K562 (cell line): Measurements from ENCODE around the gene DNAH1. TPM values are rescaled to one million over a fixed set of nuclear protein-coding genes. Genes with fewer than 3 reads are reported as not detected.
A peak's percentile ranks its signal among the peaks of the same experiment; 100 is the strongest.

Source experiments
- ATAC-seq: fragments of 200-7000 bp; cut with Tn5 transposase; 3 replicates; pipeline ENCODE4 v1.9.1; 2020; ENCODE audit warnings: moderate library complexity
- BruUV-seq: library from RNA; stranded (reverse); fragments of 400-500 nt; replicated peaks from 2 replicates; lab custom pipeline; 2021; lab: Mats Ljungman, UMichigan
- CTCF ChIA-PET: fragments of 300-600 bp; formaldehyde crosslinking; extraction: SDS; loops from one replicate; lab custom pipeline; 2021; ENCODE audit warnings: low intra/inter-chr PET ratio; lab: Yijun Ruan, JAX
- POLR2A ChIA-PET: fragments of 300-600, 350-650 bp; sonication (Branson Sonifier 250); formaldehyde crosslinking; extraction: SDS; loops from one replicate; lab custom pipeline; 2021; ENCODE audit warnings: antibody characterized with exemption, inconsistent platforms; lab: Yijun Ruan, JAX
- DNase-seq, 4 experiments: peaks; one replicate each; pipeline versions ENCODE4 v3.0.0 to v3.0.0-alpha.2; 2011 to 2018; ENCODE audit warnings: low spot score in 3 of 4, mixed read lengths in 3 of 4; ENCODE audit errors: extremely low read depth in 1 of 4
- FAIRE-seq: peaks from 2 replicates; lab custom pipeline; 2011; peaks lifted over from hg19 to GRCh38; lab: Jason Lieb, UNC
- H2AFZ ChIP-seq: 2 replicates; pipeline ENCODE4 v1.6.0; 2011; ENCODE audit warnings: low read depth, low read length, control low read depth, inconsistent platforms
- H3K27ac ChIP-seq: fragments of 200-600 bp; 3 replicates; pipeline ENCODE4 v1.8.0; 2011; ENCODE audit warnings: low read depth, mild to moderate bottlenecking, control low read depth, inconsistent platforms, low read length, moderate library complexity, mixed read lengths; ENCODE audit errors: extremely low read depth
- H3K27me3 ChIP-seq, 2 experiments: fragments of 300-600 bp in 1 of 2; 2 replicates in 1 of 2; 3 replicates in 1 of 2; pipeline versions ENCODE4 v1.6.0 to v1.8.0; 2011; ENCODE audit warnings: inconsistent platforms in 2 of 2, low read length in 2 of 2, mild to moderate bottlenecking in 1 of 2, mixed read lengths in 1 of 2, moderate library complexity in 1 of 2; ENCODE audit not compliant: control insufficient read depth in 2 of 2, insufficient read depth in 2 of 2
- H3K36me3 ChIP-seq: fragments of 300-600 bp; 3 replicates; pipeline ENCODE4 v1.8.0; 2011; ENCODE audit warnings: mild to moderate bottlenecking, low read length, inconsistent platforms; ENCODE audit not compliant: control insufficient read depth, insufficient read depth
- H3K4me1 ChIP-seq, 2 experiments: fragments of 200-600 bp in 1 of 2; replicated peaks in 1 of 2; 2 replicates in 1 of 2; 3 replicates in 1 of 2; pipeline versions ENCODE4 v1.5.1 to v1.8.0; 2011; ENCODE audit warnings: inconsistent platforms in 2 of 2, low read length in 2 of 2, mild to moderate bottlenecking in 1 of 2, mixed read lengths in 1 of 2, moderate library complexity in 1 of 2; ENCODE audit not compliant: control insufficient read depth in 2 of 2, insufficient read depth in 2 of 2
- H3K4me2 ChIP-seq: 2 replicates; pipeline ENCODE4 v1.6.1; 2011; ENCODE audit warnings: low read length, control low read depth, inconsistent platforms, mixed read lengths; ENCODE audit not compliant: insufficient read depth
- H3K4me3 ChIP-seq: fragments of 200-600 bp; sonication (generic), shearing (Covaris generic); 2 replicates; pipeline ENCODE4 v1.5.1; 2016; ENCODE audit warnings: control low read depth, inconsistent platforms
- H3K79me2 ChIP-seq: fragments of 200-600 bp; 3 replicates; pipeline ENCODE4 v1.8.0; 2011; ENCODE audit warnings: low read length, inconsistent platforms; ENCODE audit not compliant: control insufficient read depth, insufficient read depth
- H3K9ac ChIP-seq, 2 experiments: 2 replicates each; pipeline versions ENCODE4 v1.6.0 to v1.6.1; 2011; ENCODE audit warnings: low read depth in 2 of 2, low read length in 2 of 2, control low read depth in 1 of 2, inconsistent platforms in 1 of 2, mild to moderate bottlenecking in 1 of 2, mixed read lengths in 1 of 2; ENCODE audit not compliant: insufficient read depth in 1 of 2
- H3K9me1 ChIP-seq: one replicate; pipeline ENCODE4 v1.6.0; 2011; ENCODE audit warnings: inconsistent platforms, mild to moderate bottlenecking, low read length, moderate library complexity; ENCODE audit not compliant: control insufficient read depth, insufficient read depth
- H3K9me3 ChIP-seq: replicated peaks from 2 replicates; pipeline ENCODE4 v1.5.1; 2011; ENCODE audit warnings: low read depth, low read length, inconsistent platforms; ENCODE audit not compliant: control insufficient read depth, insufficient read depth
- H4K20me1 ChIP-seq: replicated peaks from 2 replicates; pipeline ENCODE4 v1.6.1; 2011; ENCODE audit warnings: low read length, inconsistent platforms, mixed read lengths; ENCODE audit not compliant: control insufficient read depth, insufficient read depth
- ARHGAP35 ChIP-seq: fragments of 450-650 bp; IDR thresholded peaks from 2 replicates; pipeline ENCODE4 v1.6.1; 2018; ENCODE audit not compliant: partially characterized antibody
- CEBPB ChIP-seq: fragments of 450-650 bp; IDR thresholded peaks from 2 replicates; pipeline ENCODE4 v1.6.1; 2016; ENCODE audit warnings: missing genetic modification characterization, missing compliant biosample characterization
- HMGN3 ChIP-seq: IDR thresholded peaks from 2 replicates; pipeline ENCODE4 v1.6.1; 2011; ENCODE audit warnings: borderline replicate concordance, low read depth, mild to moderate bottlenecking, mixed read lengths, low read length; ENCODE audit not compliant: insufficient read length; ENCODE audit errors: extremely low read depth
- HNRNPUL1 ChIP-seq: fragments of 200-400 bp; formaldehyde crosslinking; IDR thresholded peaks from 2 replicates; pipeline ENCODE4 v1.6.1; 2017; ENCODE audit warnings: low read length
- IFI16 ChIP-seq: fragments of 250-450 bp; sonication (Bioruptor Pico); IDR thresholded peaks from 2 replicates; pipeline ENCODE4 v2.1.2; 2022; ENCODE audit warnings: mild to moderate bottlenecking, inconsistent platforms
- SAFB2 ChIP-seq: fragments of 200-400 bp; formaldehyde crosslinking; IDR thresholded peaks from 2 replicates; pipeline ENCODE4 v1.6.1; 2018; ENCODE audit warnings: borderline replicate concordance, low read length, low read depth, moderate library complexity; ENCODE audit not compliant: severe bottlenecking
- TCFL5 ChIP-seq: fragments of 250-450 bp; sonication (Bioruptor Pico); conservative IDR thresholded peaks from 2 replicates; pipeline ENCODE4 v1.6.1; 2021; ENCODE audit warnings: mild to moderate bottlenecking, moderate library complexity, matching md5 sums
- ZBED1 ChIP-seq: IDR thresholded peaks from 2 replicates; pipeline ENCODE4 v1.6.1; 2014
- ZBTB9 ChIP-seq: fragments of 450-650 bp; formaldehyde crosslinking; IDR thresholded peaks from 2 replicates; pipeline ENCODE4 v1.4.0; 2020; ENCODE audit warnings: mild to moderate bottlenecking, moderate library complexity
- WGBS: fragments of 100-300 bp; shearing (Covaris generic); methylation state at CpG from one replicate; pipeline ENCODE4 v1.1.6; 2016; ENCODE audit warnings: low coverage, mixed read lengths; ENCODE audit not compliant: insufficient coverage; ENCODE audit errors: missing lambda C conversion rate; 5-methylcytosine and 5-hydroxymethylcytosine counted together
- in situ Hi-C: fragments of 300-500 bp; cut with MboI; formaldehyde crosslinking; loops from 4 replicates; pipeline ENCODE4 v1.15.0; 2018; ENCODE audit warnings: inconsistent platforms, mixed read lengths
- intact Hi-C: fragments of 100-400 bp; cut with micrococcal nuclease; formaldehyde crosslinking; loops from 2 replicates; pipeline ENCODE4 v1.14.2; 2022
- polyA plus RNA-seq, 8 experiments: library from polyadenylated mRNA; depleted of rRNA in 4 of 8; stranded (reverse) in 5 of 8; unstranded in 3 of 8; fragments of >200 nt; fragmentation: Nextera tagmentation in 2 of 8; fragmentation: Illumina TruSeq in 1 of 8; extraction: Ambion mirVana in 2 of 8; extraction: Trizol in 1 of 8; gene quantifications; 2 replicates each; pipeline versions ENCODE4 v1.2.1 to v1.2.3, GENCODE V29; 2011 to 2014; ENCODE audit warnings: inconsistent platforms in 1 of 8, missing spikeins in 1 of 8
- total RNA-seq, 7 experiments: library from RNA; depleted of rRNA in 6 of 7; stranded (reverse); fragments of >200 nt in 6 of 7; fragmentation: Illumina TruSeq in 2 of 7; extraction: Trizol in 2 of 7; gene quantifications; 2 replicates each; pipeline versions ENCODE4 v1.2.1 to v1.2.3, GENCODE V29; 2011 to 2021; ENCODE audit warnings: low replicate concordance in 1 of 7
- TF ChIP-seq, protein P1 (sequence below): sonication (generic); formaldehyde crosslinking; IDR thresholded peaks from 2 replicates; pipeline ENCODE4 v1.8.0; 2023; ENCODE audit warnings: mild to moderate bottlenecking, missing genetic modification reagents
- TF ChIP-seq, protein P2 (sequence below): sonication (generic); formaldehyde crosslinking; IDR thresholded peaks from 2 replicates; pipeline ENCODE4 v1.8.1; 2022; ENCODE audit warnings: missing genetic modification reagents
- TF ChIP-seq, protein P3 (sequence below): fragments of 200-800 bp; sonication (Bioruptor generic); IDR thresholded peaks from 2 replicates; pipeline ENCODE4 v1.6.1; 2017; ENCODE audit warnings: missing genetic modification characterization, missing compliant biosample characterization

The DNAH1 gene
- total and polyA plus RNA-seq, 9 of the 15 experiments (the other 6 are each of a cell fraction or from before 2014, with no cell fraction given): 0.04 to 0.84 (median 0.50) TPM

DNA sequence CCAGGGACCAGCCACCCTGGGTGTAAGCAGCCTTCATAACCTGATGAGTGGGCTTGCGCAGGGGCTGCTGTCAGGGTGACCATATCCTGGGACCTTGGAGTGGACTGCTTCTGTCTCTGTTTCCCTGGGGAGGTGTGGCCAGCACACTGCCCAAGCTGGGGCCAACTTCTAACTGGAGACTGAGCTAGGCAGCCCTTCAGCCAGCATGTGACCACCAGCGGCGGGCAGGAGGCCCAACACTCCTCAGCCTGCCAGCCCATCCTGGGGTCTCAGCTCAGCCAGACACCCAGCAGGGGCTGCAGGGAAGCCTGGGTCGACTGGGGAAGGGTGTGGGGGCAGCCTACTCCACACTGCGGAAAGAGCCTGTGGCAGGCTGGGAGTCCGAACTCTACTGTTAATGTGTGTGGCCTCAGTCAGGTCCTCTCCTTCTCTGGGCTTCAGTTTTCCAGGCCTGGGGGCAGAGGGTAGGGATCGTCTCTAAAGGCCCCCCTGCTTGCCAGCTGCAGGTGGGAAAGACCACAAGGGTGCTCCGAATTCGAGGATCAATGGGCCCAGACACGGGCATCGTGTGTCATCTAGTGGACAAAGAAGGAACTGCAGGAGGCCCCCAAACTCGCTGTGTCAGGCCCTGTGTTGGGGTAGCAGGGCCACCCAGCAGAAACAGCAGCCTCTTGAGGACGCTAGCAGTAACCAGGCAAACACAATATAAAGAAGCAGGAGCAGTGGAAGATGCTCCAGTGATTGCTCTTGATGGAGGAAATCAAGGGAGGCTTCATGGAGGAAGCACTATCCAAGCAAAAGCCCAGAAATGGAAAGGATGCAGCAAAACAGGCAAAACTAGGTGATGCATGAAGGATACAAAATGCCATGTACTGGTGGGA lies 130.8 kb downstream of the DNAH1 start:
- intact Hi-C loops (loop anchor here (1.0 to 5.0 kb wide), 5 partner anchors 19 to 445 kb away; no protein-coding TSS in a partner anchor), in situ Hi-C loops (loop anchor here (10.0 kb wide), 1 partner anchor 152 kb away; no protein-coding TSS in a partner anchor)
- Histone ChIP-seq H3K79me2 (no peaks in the 10 kb centered on the region), H3K9ac (no peak overlapping the region), H3K9me1 (no peaks in the 10 kb centered on the region), H3K27ac (no peak overlapping the region), H3K4me1 (peaks cover 0 to 36% of the 10 kb centered on the region in 2 experiments; a peak in 2 of 5 replicates), H3K27me3 (peaks cover 0 to 4% of the 10 kb centered on the region in 2 experiments; a peak in 1 of 5 replicates), H3K9me3 (no peaks in the 10 kb centered on the region), H3K4me2 (no peak overlapping the region), H3K36me3 (no peaks in the 10 kb centered on the region), H2AFZ (0 out of 2 replicates have a peak overlapping the region, but pooled peaks have one; percentile 23), H3K4me3 (no peak overlapping the region), H4K20me1 (no peaks in the 10 kb centered on the region)
- FAIRE-seq: peak; percentile 88
- ATAC-seq: peak; percentile 77
- BruUV-seq: no TSS peak
- 35% methylated on average over 12 of the region's 13 CpGs for WGBS
- ChIA-PET POLR2A (interaction anchor here (0.6 to 1.3 kb wide), 2 partner anchors 34 to 78 kb away, joined by 3 read pairs; no protein-coding TSS in a partner anchor), CTCF (interaction anchor here (0.9 to 2.2 kb wide), 4 partner anchors 19 to 203 kb away, joined by 3 to 7 read pairs (median 6); no protein-coding TSS in a partner anchor)
- DNase-seq: peak; percentile 62 to 75 (median 68)
- TF ChIP-seq ZBED1 (no peak), HMGN3 (no peak), IFI16 (CRISPR knock-in tag) (no peak), TCFL5 (CRISPR knock-in tag) (no peak), CEBPB (tag) (no peak), SAFB2 (no peak), ZBTB9 (no peak), ARHGAP35 (no peak), HNRNPUL1 (no peak)
- TF ChIP-seq, protein P1, sequence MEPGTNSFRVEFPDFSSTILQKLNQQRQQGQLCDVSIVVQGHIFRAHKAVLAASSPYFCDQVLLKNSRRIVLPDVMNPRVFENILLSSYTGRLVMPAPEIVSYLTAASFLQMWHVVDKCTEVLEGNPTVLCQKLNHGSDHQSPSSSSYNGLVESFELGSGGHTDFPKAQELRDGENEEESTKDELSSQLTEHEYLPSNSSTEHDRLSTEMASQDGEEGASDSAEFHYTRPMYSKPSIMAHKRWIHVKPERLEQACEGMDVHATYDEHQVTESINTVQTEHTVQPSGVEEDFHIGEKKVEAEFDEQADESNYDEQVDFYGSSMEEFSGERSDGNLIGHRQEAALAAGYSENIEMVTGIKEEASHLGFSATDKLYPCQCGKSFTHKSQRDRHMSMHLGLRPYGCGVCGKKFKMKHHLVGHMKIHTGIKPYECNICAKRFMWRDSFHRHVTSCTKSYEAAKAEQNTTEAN (CRISPR knock-in tag): no peak
- TF ChIP-seq, protein P2, sequence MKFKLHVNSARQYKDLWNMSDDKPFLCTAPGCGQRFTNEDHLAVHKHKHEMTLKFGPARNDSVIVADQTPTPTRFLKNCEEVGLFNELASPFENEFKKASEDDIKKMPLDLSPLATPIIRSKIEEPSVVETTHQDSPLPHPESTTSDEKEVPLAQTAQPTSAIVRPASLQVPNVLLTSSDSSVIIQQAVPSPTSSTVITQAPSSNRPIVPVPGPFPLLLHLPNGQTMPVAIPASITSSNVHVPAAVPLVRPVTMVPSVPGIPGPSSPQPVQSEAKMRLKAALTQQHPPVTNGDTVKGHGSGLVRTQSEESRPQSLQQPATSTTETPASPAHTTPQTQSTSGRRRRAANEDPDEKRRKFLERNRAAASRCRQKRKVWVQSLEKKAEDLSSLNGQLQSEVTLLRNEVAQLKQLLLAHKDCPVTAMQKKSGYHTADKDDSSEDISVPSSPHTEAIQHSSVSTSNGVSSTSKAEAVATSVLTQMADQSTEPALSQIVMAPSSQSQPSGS (CRISPR knock-in tag): no peak
- TF ChIP-seq, protein P3, sequence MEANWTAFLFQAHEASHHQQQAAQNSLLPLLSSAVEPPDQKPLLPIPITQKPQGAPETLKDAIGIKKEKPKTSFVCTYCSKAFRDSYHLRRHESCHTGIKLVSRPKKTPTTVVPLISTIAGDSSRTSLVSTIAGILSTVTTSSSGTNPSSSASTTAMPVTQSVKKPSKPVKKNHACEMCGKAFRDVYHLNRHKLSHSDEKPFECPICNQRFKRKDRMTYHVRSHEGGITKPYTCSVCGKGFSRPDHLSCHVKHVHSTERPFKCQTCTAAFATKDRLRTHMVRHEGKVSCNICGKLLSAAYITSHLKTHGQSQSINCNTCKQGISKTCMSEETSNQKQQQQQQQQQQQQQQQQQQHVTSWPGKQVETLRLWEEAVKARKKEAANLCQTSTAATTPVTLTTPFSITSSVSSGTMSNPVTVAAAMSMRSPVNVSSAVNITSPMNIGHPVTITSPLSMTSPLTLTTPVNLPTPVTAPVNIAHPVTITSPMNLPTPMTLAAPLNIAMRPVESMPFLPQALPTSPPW: peak; percentile 38; the same call in 1 of the 2 replicates
